ENCODE data around the gene RND2. TPM values are rescaled to one million over a fixed set of nuclear protein-coding genes. Genes with fewer than 3 reads are reported as not detected.
"Not testable (repeated sequence)": the region's sequence is repeated elsewhere in the genome, so short reads cannot be mapped to it uniquely, and the experiment has no call there.

Gene RND2
- total and polyA plus RNA-seq, 9 of the 15 experiments (the other 6 are each of a cell fraction or from before 2014, with no cell fraction given) = 0.15 to 1.9 (median 0.98) TPM

- Histone ChIP-seq H3K9ac (ENCODE audit: insufficient read depth in 1 of 2, low read depth in 2 of 2, low read length in 2 of 2) (no peak overlapping the region), H4K20me1 (replicated peaks; ENCODE audit: control insufficient read depth, insufficient read depth, low read length) (no peaks in the 10 kb centered on the region), H2AFZ (ENCODE audit: low read depth, low read length) (no peak overlapping the region), H3K4me1 (replicated peaks in 1 of 2; ENCODE audit: control insufficient read depth in 2 of 2, insufficient read depth in 2 of 2, low read length in 2 of 2) (peaks cover 16 to 18% of the 10 kb centered on the region in 2 experiments; a peak in 4 of 5 replicates), H3K36me3 (ENCODE audit: control insufficient read depth, insufficient read depth, low read length) (0 out of 3 replicates have a peak, but pooled peaks cover 3% of the 10 kb centered on the region), H3K9me1 (ENCODE audit: control insufficient read depth, insufficient read depth, low read length) (no peaks in the 10 kb centered on the region), H3K9me3 (replicated peaks; ENCODE audit: control insufficient read depth, insufficient read depth, low read depth, low read length) (no peaks in the 10 kb centered on the region), H3K4me2 (ENCODE audit: insufficient read depth, low read length) (no peak overlapping the region), H3K27ac (ENCODE audit: extremely low read depth, low read depth, low read length) (0 out of 3 replicates have a peak overlapping the region, but pooled peaks have one; percentile 3), H3K4me3 (no peak overlapping the region), H3K27me3 (ENCODE audit: control insufficient read depth in 2 of 2, insufficient read depth in 2 of 2, low read length in 2 of 2) (no peaks in the 10 kb centered on the region), H3K79me2 (ENCODE audit: control insufficient read depth, insufficient read depth, low read length) (peaks cover 13% of the 10 kb centered on the region)
- FAIRE-seq = peak; percentile 60
- no TSS peak for BruUV-seq (replicated peaks)
- WGBS (ENCODE audit: insufficient coverage, low coverage, missing lambda C conversion rate) = 11% methylated on average over 2 of the region's 2 CpGs
- intact Hi-C loops (cut with micrococcal nuclease) (no loop called here), in situ Hi-C loops (cut with MboI) (no loop called here)
- peak; percentile 21 for ATAC-seq
- TF ChIP-seq, protein P1, sequence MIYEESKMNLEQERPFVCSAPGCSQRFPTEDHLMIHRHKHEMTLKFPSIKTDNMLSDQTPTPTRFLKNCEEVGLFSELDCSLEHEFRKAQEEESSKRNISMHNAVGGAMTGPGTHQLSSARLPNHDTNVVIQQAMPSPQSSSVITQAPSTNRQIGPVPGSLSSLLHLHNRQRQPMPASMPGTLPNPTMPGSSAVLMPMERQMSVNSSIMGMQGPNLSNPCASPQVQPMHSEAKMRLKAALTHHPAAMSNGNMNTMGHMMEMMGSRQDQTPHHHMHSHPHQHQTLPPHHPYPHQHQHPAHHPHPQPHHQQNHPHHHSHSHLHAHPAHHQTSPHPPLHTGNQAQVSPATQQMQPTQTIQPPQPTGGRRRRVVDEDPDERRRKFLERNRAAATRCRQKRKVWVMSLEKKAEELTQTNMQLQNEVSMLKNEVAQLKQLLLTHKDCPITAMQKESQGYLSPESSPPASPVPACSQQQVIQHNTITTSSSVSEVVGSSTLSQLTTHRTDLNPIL (CRISPR knock-in tag; IDR thresholded peaks at IDR 0.05) = no peak
- TF ChIP-seq TAL1 (IDR thresholded peaks at IDR 0.05) (peak; percentile 18; the same call in 1 of the 2 replicates), CBFA2T3 (IDR thresholded peaks at IDR 0.05) (peak; percentile 55), ARID1B (IDR thresholded peaks at IDR 0.05) (peak; percentile 35; the same call in 1 of the 2 replicates), TEAD4 (IDR thresholded peaks at IDR 0.05; ENCODE audit: low read length) (peak; percentile 11; the same call in 1 of the 2 replicates), TEAD4 (CRISPR knock-in tag; IDR thresholded peaks at IDR 0.05; ENCODE audit: borderline replicate concordance) (no peak), TCF3 (CRISPR knock-in tag; IDR thresholded peaks at IDR 0.05) (peak; percentile 27; the same call in 1 of the 2 replicates)
- TF ChIP-seq, protein P2, sequence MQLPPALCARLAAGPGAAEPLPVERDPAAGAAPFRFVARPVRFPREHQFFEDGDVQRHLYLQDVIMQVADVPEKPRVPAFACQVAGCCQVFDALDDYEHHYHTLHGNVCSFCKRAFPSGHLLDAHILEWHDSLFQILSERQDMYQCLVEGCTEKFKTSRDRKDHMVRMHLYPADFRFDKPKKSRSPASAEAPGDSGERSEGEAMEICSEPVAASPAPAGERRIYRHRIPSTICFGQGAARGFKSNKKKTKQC (CRISPR knock-in tag; IDR thresholded peaks at IDR 0.05) = no peak
- DNase-seq (ENCODE audit: extremely low read depth in 1 of 4, low spot score in 3 of 4) = peak in 2 of 4 experiments; percentile 27 to 37
- ChIA-PET POLR2A (no interaction called here), CTCF (ENCODE audit: low intra/inter-chr PET ratio) (no interaction called here)
These were observed 49.8 kb upstream of the RND2 start for GRCh38 chr17:42975265-42975664.

GRCh38 chr17:42975701-42976100, 49.3 kb upstream of the RND2 start:
- 0 out of 3 replicates have a peak overlapping the region, but pooled peaks have one; percentile 3 for H3K27ac ChIP-seq (ENCODE audit: extremely low read depth, low read depth, low read length)
- BruUV-seq (replicated peaks); in situ Hi-C loops (cut with MboI); H2AFZ ChIP-seq (ENCODE audit: low read depth, low read length); CTCF ChIA-PET (ENCODE audit: low intra/inter-chr PET ratio); intact Hi-C loops (cut with micrococcal nuclease); FAIRE-seq; H4K20me1 ChIP-seq (replicated peaks; ENCODE audit: control insufficient read depth, insufficient read depth, low read length); H3K9me3 ChIP-seq (replicated peaks; ENCODE audit: control insufficient read depth, insufficient read depth, low read depth, low read length); H3K9me1 ChIP-seq (ENCODE audit: control insufficient read depth, insufficient read depth, low read length); DNase-seq (ENCODE audit: extremely low read depth in 1 of 4, low spot score in 3 of 4); H3K4me2 ChIP-seq (ENCODE audit: insufficient read depth, low read length); H3K36me3 ChIP-seq (ENCODE audit: control insufficient read depth, insufficient read depth, low read length); H3K4me3 ChIP-seq; H3K27me3 ChIP-seq (ENCODE audit: control insufficient read depth in 2 of 2, insufficient read depth in 2 of 2, low read length in 2 of 2); ATAC-seq: not testable (repeated sequence)
- peaks cover 16 to 22% of the 10 kb centered on the region in 2 experiments; a peak in 4 of 5 replicates for H3K4me1 ChIP-seq (replicated peaks in 1 of 2; ENCODE audit: control insufficient read depth in 2 of 2, insufficient read depth in 2 of 2, low read length in 2 of 2)
- peak overlapping the region in 1 of 2 experiments; percentile 64; a peak in 1 of 4 replicates for H3K9ac ChIP-seq (ENCODE audit: insufficient read depth in 1 of 2, low read depth in 2 of 2, low read length in 2 of 2)
- 72% methylated on average over 15 of the region's 16 CpGs for whole genome bisulfite sequencing (ENCODE audit: insufficient coverage, low coverage, missing lambda C conversion rate)
- peaks cover 18% of the 10 kb centered on the region for H3K79me2 ChIP-seq (ENCODE audit: control insufficient read depth, insufficient read depth, low read length)
- POLR2A ChIA-PET = interaction anchor here (1.1 kb wide), 2 partner anchors 11 to 22 kb away, joined by 3 to 4 read pairs; partner anchors contain the start of gene RPL27

Measured in K562 (cell line).